ENCODE measurements around the gene SLC35B2. TPM values are rescaled to one million over a fixed set of nuclear protein-coding genes. Genes with fewer than 3 reads are reported as not detected.
A peak's percentile ranks its signal among the peaks of the same experiment; 100 is the strongest.

The SLC35B2 gene
- total and polyA plus RNA-seq, 9 of the 15 experiments (the other 6 are each of a cell fraction or from before 2014, with no cell fraction given) = 14.5 to 59.1 (median 47.1) TPM

- TF ChIP-seq NR2C2 (CRISPR knock-in tag; IDR thresholded peaks at IDR 0.05) = 0 out of 2 replicates have a peak, but pooled peaks have one; percentile 13
- TF ChIP-seq NR2C2 (tag; IDR thresholded peaks at IDR 0.05) = no peak
- no peak for TF ChIP-seq ZNF707 (CRISPR knock-in tag; conservative IDR thresholded peaks at IDR 0.05)
- TF ChIP-seq SNIP1 (IDR thresholded peaks at IDR 0.05; ENCODE audit: low read depth) = no peak
- no peak for TF ChIP-seq MEF2D (tag; conservative IDR thresholded peaks at IDR 0.05; ENCODE audit: low read depth)
- TF ChIP-seq SIRT6 (IDR thresholded peaks at IDR 0.05; ENCODE audit: low read depth, low read length) = no peak
- TF ChIP-seq TOE1 (IDR thresholded peaks at IDR 0.05; ENCODE audit: borderline replicate concordance) = no peak
- no peak for TF ChIP-seq TOE1 (CRISPR knock-in tag; IDR thresholded peaks at IDR 0.05; ENCODE audit: borderline replicate concordance, low read depth)
- no peak for TF ChIP-seq HNRNPUL1 (IDR thresholded peaks at IDR 0.05; ENCODE audit: low read length)
- no peak for TF ChIP-seq ATF3 (IDR thresholded peaks at IDR 0.05)
- peak; percentile 83; the same call in 1 of the 2 replicates for TF ChIP-seq ATF3 (CRISPR knock-in tag; conservative IDR thresholded peaks at IDR 0.05)
- peak in 1 of 2 experiments; percentile 59; a peak in 1 of 4 replicates for TF ChIP-seq SIN3A (IDR thresholded peaks at IDR 0.05; ENCODE audit: borderline replicate concordance in 2 of 2, control insufficient read depth in 1 of 2, low read depth in 2 of 2, low read length in 2 of 2)
- no peak for TF ChIP-seq MAZ (CRISPR knock-in tag; conservative IDR thresholded peaks at IDR 0.05 in 1 of 2, IDR thresholded peaks at IDR 0.05 in 1 of 2)
- peak; percentile 48; the same call in 1 of the 2 replicates for TF ChIP-seq ZBTB7A (IDR thresholded peaks at IDR 0.05; ENCODE audit: borderline replicate concordance, control insufficient read depth, low read depth, low read length)
- TF ChIP-seq PHF21A (IDR thresholded peaks at IDR 0.05; ENCODE audit: borderline replicate concordance, low read depth) = no peak
- no peak for TF ChIP-seq CREB3 (tag; conservative IDR thresholded peaks at IDR 0.05; ENCODE audit: low read depth)
- peak; percentile 53; the same call in 1 of the 2 replicates for TF ChIP-seq SMAD3 (CRISPR knock-in tag; conservative IDR thresholded peaks at IDR 0.05)
- TF ChIP-seq SUPT5H (IDR thresholded peaks at IDR 0.05) = peak; percentile 93
- no peak for TF ChIP-seq DMBX1 (CRISPR knock-in tag; IDR thresholded peaks at IDR 0.05; ENCODE audit: borderline replicate concordance)
- no peak for TF ChIP-seq ZNF639 (CRISPR knock-in tag; conservative IDR thresholded peaks at IDR 0.05 in 1 of 2, IDR thresholded peaks at IDR 0.05 in 1 of 2)
- no peak for TF ChIP-seq STAT5B (CRISPR knock-in tag; IDR thresholded peaks at IDR 0.05)
Measured at GRCh38 chr6:44254191-44255104, 2.9 kb downstream of the SLC35B2 start (continued).

All from K562 (cell line).